Mesothelial cell of epicardium (in vitro differentiated cells): ENCODE results near the gene ABCC5. TPM values are rescaled to one million over a fixed set of nuclear protein-coding genes. Genes with fewer than 3 reads are reported as not detected.
A peak's percentile ranks its signal among the peaks of the same experiment; 100 is the strongest.

Source experiments
- DNase-seq, 2 experiments: peaks; one replicate each; pipeline ENCODE4 v3.0.0; 2021; ENCODE audit warnings: low spot score in 2 of 2; ENCODE audit not compliant: unreplicated experiment in 2 of 2
- H3K27ac Mint-ChIP-seq: 2 replicates; pipeline ENCODE4 v1.8.0; 2021; ENCODE audit warnings: mixed read lengths
- H3K27me3 Mint-ChIP-seq: 2 replicates; pipeline ENCODE4 v1.8.0; 2021; ENCODE audit warnings: low read depth, mixed read lengths
- H3K36me3 Mint-ChIP-seq: 2 replicates; pipeline ENCODE4 v1.8.0; 2021; ENCODE audit warnings: mixed read lengths
- H3K4me1 Mint-ChIP-seq: 2 replicates; pipeline ENCODE4 v1.8.0; 2021; ENCODE audit warnings: mixed read lengths
- H3K4me3 Mint-ChIP-seq: 2 replicates; pipeline ENCODE4 v1.8.0; 2021; ENCODE audit warnings: mild to moderate bottlenecking, moderate library complexity, mixed read lengths
- H3K9me3 Mint-ChIP-seq: 2 replicates; pipeline ENCODE4 v1.8.0; 2021; ENCODE audit warnings: mixed read lengths
- CTCF ChIP-seq: fragments of 200-600 bp; sonication (generic); IDR thresholded peaks from one replicate; pipeline ENCODE4 v1.5.0; 2021; ENCODE audit warnings: antibody characterized with exemption; ENCODE audit not compliant: unreplicated experiment
- total RNA-seq: library from RNA; stranded (reverse); gene quantifications from 3 replicates; pipeline ENCODE4 v1.2.1, GENCODE V29; 2021

Gene ABCC5
- total RNA-seq, result 60.4 to 63.4 TPM (median 62.3 TPM) in 3 replicates

GRCh38 chr3:184017672-184018423 lies at the start of gene ABCC5:
Gene ABCC5 (minus strand): TSS chr3:184017884. CDS start chr3:184014392, 3,492 bp downstream.
- TF ChIP-seq CTCF, result no peak
- Mint-ChIP-seq H3K4me3 (peak within 1 kb of the TSS; percentile 100), H3K9me3 (no peaks in the 10 kb centered on the region), H3K27ac (peak within 1 kb of the TSS; percentile 98), H3K4me1 (peaks cover 33% of the 10 kb centered on the region), H3K36me3 (peaks cover 7% of the 10 kb centered on the region), H3K27me3 (peaks cover 2% of the 10 kb centered on the region)
- DNase-seq, result peak; percentile 80 to 92

GRCh38 chr3:184066211-184066610 lies 48.5 kb upstream of the ABCC5 start:
- DNase-seq, result no peak
- no peak overlapping the region for H3K4me3 Mint-ChIP-seq
- no peak for TF ChIP-seq CTCF
- peaks cover 2% of the 10 kb centered on the region for H3K27me3 Mint-ChIP-seq
- no peak overlapping the region for H3K27ac Mint-ChIP-seq
- no peaks in the 10 kb centered on the region for H3K4me1 Mint-ChIP-seq
- H3K9me3 Mint-ChIP-seq, result peaks cover 9% of the 10 kb centered on the region
- no peaks in the 10 kb centered on the region for H3K36me3 Mint-ChIP-seq

GRCh38 chr3:184062637-184063036 lies 45.0 kb upstream of the ABCC5 start:
- no peak overlapping the region for H3K27ac Mint-ChIP-seq
- H3K4me1 Mint-ChIP-seq, result no peaks in the 10 kb centered on the region
- H3K4me3 Mint-ChIP-seq, result no peak overlapping the region
- H3K36me3 Mint-ChIP-seq, result no peaks in the 10 kb centered on the region
- H3K9me3 Mint-ChIP-seq, result no peaks in the 10 kb centered on the region
- H3K27me3 Mint-ChIP-seq, result peaks cover 2% of the 10 kb centered on the region
- no peak for DNase-seq
- TF ChIP-seq CTCF, result no peak

GRCh38 chr3:184059424-184059823 lies 41.7 kb upstream of the ABCC5 start:
- H3K36me3 Mint-ChIP-seq, result no peaks in the 10 kb centered on the region
- no peaks in the 10 kb centered on the region for H3K4me1 Mint-ChIP-seq
- H3K27me3 Mint-ChIP-seq, result peaks cover 8% of the 10 kb centered on the region
- TF ChIP-seq CTCF, result no peak
- no peaks in the 10 kb centered on the region for H3K9me3 Mint-ChIP-seq
- H3K4me3 Mint-ChIP-seq, result no peak overlapping the region
- no peak for DNase-seq
- no peak overlapping the region for H3K27ac Mint-ChIP-seq

GRCh38 chr3:184058029-184058428 lies 40.3 kb upstream of the ABCC5 start:
- Mint-ChIP-seq H3K4me1 (no peaks in the 10 kb centered on the region), H3K4me3 (no peak overlapping the region), H3K27ac (no peak overlapping the region), H3K9me3 (no peaks in the 10 kb centered on the region), H3K27me3 (peaks cover 13% of the 10 kb centered on the region), H3K36me3 (no peaks in the 10 kb centered on the region)
- TF ChIP-seq CTCF, result no peak
- DNase-seq, result no peak
